T-helper 2 cell treated with Interferon-gamma antibody and Interleukin-4, amounts not matched to agents 5 μg/mL and 100 μg/mL, for 36 hours (primary cell): ENCODE measurements around the gene TMPRSS6.
A peak's percentile ranks its signal among the peaks of the same experiment; 100 is the strongest.

Experiments used
- DNase-seq: peaks from one replicate; pipeline ENCODE4 v3.0.0; 2021; ENCODE audit warnings: low spot score
- H3K27ac Mint-ChIP-seq: one replicate; pipeline ENCODE4 v1.8.0; 2021; ENCODE audit warnings: mild to moderate bottlenecking, mixed read lengths
- H3K27me3 Mint-ChIP-seq: one replicate; pipeline ENCODE4 v1.8.0; 2021; ENCODE audit warnings: low read depth, mixed read lengths
- H3K36me3 Mint-ChIP-seq: one replicate; pipeline ENCODE4 v1.8.0; 2021; ENCODE audit warnings: low read depth, mixed read lengths
- H3K4me1 Mint-ChIP-seq: one replicate; pipeline ENCODE4 v1.8.0; 2021; ENCODE audit warnings: low read depth, mixed read lengths
- H3K4me3 Mint-ChIP-seq: one replicate; pipeline ENCODE4 v1.8.0; 2022; ENCODE audit warnings: mild to moderate bottlenecking, moderate library complexity, mixed read lengths
- H3K9me3 Mint-ChIP-seq: one replicate; pipeline ENCODE4 v1.8.0; 2021; ENCODE audit warnings: mixed read lengths

The TMPRSS6 gene

GRCh38 chr22:37056246-37056645 is 53.3 kb downstream of the TMPRSS6 start:
- Mint-ChIP-seq H3K27me3 (no peaks in the 10 kb centered on the region), H3K36me3 (peaks cover 3% of the 10 kb centered on the region), H3K4me1 (peaks cover 13% of the 10 kb centered on the region), H3K9me3 (no peaks in the 10 kb centered on the region), H3K27ac (no peak overlapping the region), H3K4me3 (no peak overlapping the region)
- DNase-seq = no peak

GRCh38 chr22:37054600-37055365 is 54.7 kb downstream of the TMPRSS6 start:
- Mint-ChIP-seq H3K4me1 (peaks cover 10% of the 10 kb centered on the region), H3K4me3 (no peak overlapping the region), H3K9me3 (no peaks in the 10 kb centered on the region), H3K27me3 (no peaks in the 10 kb centered on the region), H3K27ac (no peak overlapping the region), H3K36me3 (peaks cover 3% of the 10 kb centered on the region)
- no peak for DNase-seq

GRCh38 chr22:37054056-37054395 is 55.5 kb downstream of the TMPRSS6 start:
- Mint-ChIP-seq H3K27me3 (no peaks in the 10 kb centered on the region), H3K36me3 (peaks cover 3% of the 10 kb centered on the region), H3K9me3 (no peaks in the 10 kb centered on the region), H3K4me3 (no peak overlapping the region), H3K4me1 (peaks cover 9% of the 10 kb centered on the region), H3K27ac (no peak overlapping the region)
- DNase-seq = no peak

- H3K4me3 Mint-ChIP-seq = peak overlapping the region; percentile 87
- H3K27ac Mint-ChIP-seq = no peak overlapping the region
- peaks cover 3% of the 10 kb centered on the region for H3K36me3 Mint-ChIP-seq
- H3K27me3 Mint-ChIP-seq = no peaks in the 10 kb centered on the region
- DNase-seq = no peak
- peaks cover 9% of the 10 kb centered on the region for H3K4me1 Mint-ChIP-seq
- H3K9me3 Mint-ChIP-seq = no peaks in the 10 kb centered on the region
Measured at GRCh38 chr22:37053310-37054055, 56.0 kb downstream of the TMPRSS6 start.

- DNase-seq = no peak
- H3K36me3 Mint-ChIP-seq = peaks cover 2% of the 10 kb centered on the region
- H3K4me3 Mint-ChIP-seq = peak overlapping the region; percentile 87
- H3K27me3 Mint-ChIP-seq = no peaks in the 10 kb centered on the region
- peak overlapping the region; percentile 63 for H3K27ac Mint-ChIP-seq
- no peaks in the 10 kb centered on the region for H3K9me3 Mint-ChIP-seq
- peaks cover 9% of the 10 kb centered on the region for H3K4me1 Mint-ChIP-seq
Measured at GRCh38 chr22:37052386-37053309, 56.9 kb downstream of the TMPRSS6 start.

GRCh38 chr22:37051391-37052385 is 57.8 kb downstream of the TMPRSS6 start, which contains the start of gene KCTD17:
TSS of gene KCTD17 (plus strand) at chr22:37051742. CDS start at chr22:37051761, 19 bp downstream.
- H3K27ac Mint-ChIP-seq = peak within 1 kb of the TSS; percentile 63
- DNase-seq = peak; percentile 82
- no peaks in the 10 kb centered on the region for H3K9me3 Mint-ChIP-seq
- H3K4me3 Mint-ChIP-seq = peak within 1 kb of the TSS; percentile 87
- H3K4me1 Mint-ChIP-seq = peaks cover 8% of the 10 kb centered on the region
- no peaks in the 10 kb centered on the region for H3K27me3 Mint-ChIP-seq
- no peaks in the 10 kb centered on the region for H3K36me3 Mint-ChIP-seq

GRCh38 chr22:37050913-37051312 is 58.6 kb downstream of the TMPRSS6 start:
- no peaks in the 10 kb centered on the region for H3K27me3 Mint-ChIP-seq
- no peak for DNase-seq
- peak overlapping the region; percentile 29 for H3K4me3 Mint-ChIP-seq
- no peaks in the 10 kb centered on the region for H3K36me3 Mint-ChIP-seq
- no peak overlapping the region for H3K27ac Mint-ChIP-seq
- no peaks in the 10 kb centered on the region for H3K9me3 Mint-ChIP-seq
- peaks cover 9% of the 10 kb centered on the region for H3K4me1 Mint-ChIP-seq

GRCh38 chr22:37049224-37049623 is 60.3 kb downstream of the TMPRSS6 start:
- Mint-ChIP-seq H3K36me3 (no peaks in the 10 kb centered on the region), H3K27me3 (no peaks in the 10 kb centered on the region), H3K4me1 (peaks cover 9% of the 10 kb centered on the region), H3K9me3 (no peaks in the 10 kb centered on the region), H3K4me3 (no peak overlapping the region), H3K27ac (no peak overlapping the region)
- no peak for DNase-seq

- Mint-ChIP-seq H3K27me3 (no peaks in the 10 kb centered on the region), H3K36me3 (no peaks in the 10 kb centered on the region)
Measured at GRCh38 chr22:37048133-37048532, 61.4 kb downstream of the TMPRSS6 start.

GRCh38 chr22:37047006-37047405 is 62.5 kb downstream of the TMPRSS6 start:
- no peak overlapping the region for H3K4me3 Mint-ChIP-seq
- H3K27me3 Mint-ChIP-seq = no peaks in the 10 kb centered on the region
- H3K27ac Mint-ChIP-seq = no peak overlapping the region
- H3K4me1 Mint-ChIP-seq = peaks cover 6% of the 10 kb centered on the region
- no peak for DNase-seq
- H3K36me3 Mint-ChIP-seq = no peaks in the 10 kb centered on the region
- H3K9me3 Mint-ChIP-seq = no peaks in the 10 kb centered on the region

More at GRCh38 chr22:37048133-37048532, 61.4 kb downstream of the TMPRSS6 start:
- no peak for DNase-seq
- no peaks in the 10 kb centered on the region for H3K9me3 Mint-ChIP-seq
- H3K27ac Mint-ChIP-seq = no peak overlapping the region
- H3K4me1 Mint-ChIP-seq = peaks cover 12% of the 10 kb centered on the region
- H3K4me3 Mint-ChIP-seq = no peak overlapping the region

- no peaks in the 10 kb centered on the region for H3K36me3 Mint-ChIP-seq
- H3K4me1 Mint-ChIP-seq = peaks cover 8% of the 10 kb centered on the region
- H3K9me3 Mint-ChIP-seq = no peaks in the 10 kb centered on the region
- H3K27me3 Mint-ChIP-seq = no peaks in the 10 kb centered on the region
- no peak overlapping the region for H3K27ac Mint-ChIP-seq
- H3K4me3 Mint-ChIP-seq = no peak overlapping the region
- DNase-seq = no peak
Measured at GRCh38 chr22:37046589-37046988, 62.9 kb downstream of the TMPRSS6 start.

- no peak for DNase-seq
- H3K27ac Mint-ChIP-seq = no peak overlapping the region
Measured at GRCh38 chr22:37045958-37046357, 63.6 kb downstream of the TMPRSS6 start.

More at GRCh38 chr22:37045958-37046357, 63.6 kb downstream of the TMPRSS6 start:
- no peaks in the 10 kb centered on the region for H3K36me3 Mint-ChIP-seq
- no peaks in the 10 kb centered on the region for H3K9me3 Mint-ChIP-seq
- peaks cover 12% of the 10 kb centered on the region for H3K4me1 Mint-ChIP-seq
- H3K27me3 Mint-ChIP-seq = no peaks in the 10 kb centered on the region
- no peak overlapping the region for H3K4me3 Mint-ChIP-seq
